RWPE1 (cell line): ENCODE results near the gene ERVH48-1.

Source experiments
- CTCF ChIA-PET: fragments of 350-600 bp; sonication (Branson Sonifier 250); formaldehyde crosslinking; extraction: SDS; loops from one replicate; lab custom pipeline; 2021; lab: Yijun Ruan, JAX
- POLR2A ChIA-PET: fragments of 400-600 bp; formaldehyde crosslinking; extraction: SDS; loops from one replicate; lab custom pipeline; 2020; ENCODE audit warnings: antibody characterized with exemption; ENCODE audit not compliant: low non-redundant PET; lab: Yijun Ruan, JAX
- DNase-seq: peaks from one replicate; pipeline ENCODE4 v3.0.0; 2012; ENCODE audit warnings: low spot score
- H3K27ac ChIP-seq: fragments of 450-650 bp; 2 replicates; pipeline ENCODE4 v1.5.1; 2017
- TF ChIP-seq, protein P1 (sequence below): fragments of 450-650 bp; conservative IDR thresholded peaks from 2 replicates; pipeline ENCODE4 v1.5.1; 2017; ENCODE audit warnings: low read depth, mild to moderate bottlenecking

The ERVH48-1 gene

DNA sequence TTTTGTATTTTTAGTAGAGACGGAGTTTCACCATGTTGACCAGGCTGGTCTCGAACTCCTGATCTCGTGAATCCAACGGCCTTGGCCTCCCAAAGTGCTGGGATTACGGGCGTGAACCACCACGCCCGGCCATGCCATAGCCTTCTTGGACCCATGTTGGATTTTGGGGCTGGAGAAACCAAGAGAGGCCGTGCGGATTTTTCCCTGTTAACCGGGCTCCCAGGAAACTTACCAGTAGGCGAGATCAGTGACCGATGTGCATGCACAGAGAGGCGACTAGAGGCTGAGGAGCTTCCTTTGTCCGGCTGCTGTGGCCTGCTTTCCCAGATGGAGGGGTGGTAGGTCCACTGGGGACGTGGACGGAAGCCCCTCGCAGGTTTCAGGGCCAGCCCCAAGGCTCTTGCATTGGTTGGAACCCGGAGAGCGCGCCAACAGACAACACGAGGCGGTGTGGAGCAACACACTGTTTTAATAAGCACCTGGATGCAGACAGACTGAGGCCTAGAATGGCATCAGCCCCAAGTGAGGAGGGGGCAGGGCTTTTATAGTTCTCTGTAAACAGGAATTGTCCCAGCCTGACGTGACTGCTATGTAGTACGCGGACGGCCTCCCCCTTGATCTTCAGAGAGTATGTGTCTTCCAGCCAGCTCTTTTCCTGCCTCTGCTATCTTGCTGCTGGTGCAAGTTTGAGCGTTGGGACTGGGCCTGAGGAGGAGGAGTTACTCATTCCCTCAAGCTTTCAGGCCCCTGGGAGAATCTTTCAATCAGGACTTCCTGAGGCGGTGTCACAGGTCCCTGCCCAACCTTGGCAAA, at the start of gene ERVH48-1:
TSS of gene ERVH48-1 (minus strand) at position 517 of the 813 bp plus-strand sequence. CDS start 6,624 bp downstream, outside the sequence.
- TF ChIP-seq, protein P1, sequence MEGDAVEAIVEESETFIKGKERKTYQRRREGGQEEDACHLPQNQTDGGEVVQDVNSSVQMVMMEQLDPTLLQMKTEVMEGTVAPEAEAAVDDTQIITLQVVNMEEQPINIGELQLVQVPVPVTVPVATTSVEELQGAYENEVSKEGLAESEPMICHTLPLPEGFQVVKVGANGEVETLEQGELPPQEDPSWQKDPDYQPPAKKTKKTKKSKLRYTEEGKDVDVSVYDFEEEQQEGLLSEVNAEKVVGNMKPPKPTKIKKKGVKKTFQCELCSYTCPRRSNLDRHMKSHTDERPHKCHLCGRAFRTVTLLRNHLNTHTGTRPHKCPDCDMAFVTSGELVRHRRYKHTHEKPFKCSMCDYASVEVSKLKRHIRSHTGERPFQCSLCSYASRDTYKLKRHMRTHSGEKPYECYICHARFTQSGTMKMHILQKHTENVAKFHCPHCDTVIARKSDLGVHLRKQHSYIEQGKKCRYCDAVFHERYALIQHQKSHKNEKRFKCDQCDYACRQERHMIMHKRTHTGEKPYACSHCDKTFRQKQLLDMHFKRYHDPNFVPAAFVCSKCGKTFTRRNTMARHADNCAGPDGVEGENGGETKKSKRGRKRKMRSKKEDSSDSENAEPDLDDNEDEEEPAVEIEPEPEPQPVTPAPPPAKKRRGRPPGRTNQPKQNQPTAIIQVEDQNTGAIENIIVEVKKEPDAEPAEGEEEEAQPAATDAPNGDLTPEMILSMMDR = no peak
- POLR2A ChIA-PET = no interaction called here
- CTCF ChIA-PET = interaction anchor here (0.7 kb wide), 1 partner anchor 9 kb away, joined by 3 read pairs; no protein-coding TSS in a partner anchor

DNA sequence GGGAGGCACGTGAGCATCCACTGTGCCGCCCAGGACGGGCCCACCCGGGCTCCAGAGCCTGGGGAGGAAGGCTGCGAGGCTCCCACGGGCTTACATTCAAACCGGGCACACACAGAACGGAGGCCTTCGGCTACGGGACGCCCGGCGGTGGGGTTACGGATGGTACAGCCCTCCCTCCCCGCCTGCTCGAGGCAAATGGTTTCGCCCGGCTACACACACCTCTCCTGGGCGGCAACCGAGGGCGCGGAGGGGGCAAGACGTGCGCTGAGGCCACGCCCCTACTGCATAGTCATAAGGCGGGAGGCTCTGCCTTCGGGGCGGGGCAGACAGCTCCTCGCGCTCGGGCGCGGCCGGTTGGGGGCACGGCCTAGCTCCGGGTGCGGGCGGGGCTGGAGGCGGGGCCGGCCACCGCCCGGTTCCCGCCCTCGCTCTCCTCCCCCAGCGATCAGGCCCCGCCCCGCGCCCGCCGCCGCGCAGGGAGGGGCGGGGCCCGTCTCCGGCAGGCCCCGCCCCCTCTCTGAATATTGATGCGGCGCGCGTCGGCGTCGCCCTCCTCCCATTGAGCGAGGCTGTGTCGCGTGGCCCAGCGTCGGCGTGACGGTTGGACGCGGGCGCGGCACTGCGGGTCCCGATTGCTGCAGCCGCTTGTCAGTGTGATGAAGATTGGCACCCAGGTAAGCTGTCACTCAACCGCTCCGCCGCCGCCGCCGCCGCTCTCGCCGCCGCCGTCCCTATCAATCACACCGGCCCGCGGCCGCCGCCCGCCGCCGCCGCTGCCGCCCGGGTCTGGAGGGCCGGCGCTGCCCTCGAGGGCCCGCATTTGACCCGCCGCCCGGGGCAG, 48.8 kb upstream of the ERVH48-1 start, which contains the start of gene PKNOX1:
TSS of gene PKNOX1 (plus strand) at position 572 of the 841 bp plus-strand sequence. CDS start 29,820 bp downstream, outside the sequence.
- ChIA-PET POLR2A (interaction anchor here (0.6 to 1.1 kb wide), 3 partner anchors 11 to 28 kb away, joined by 3 to 4 read pairs (median 3); no protein-coding TSS in a partner anchor), CTCF (no interaction called here)
- DNase-seq = peak; percentile 98
- TF ChIP-seq, protein P1 = no peak
- peak within 1 kb of the TSS; percentile 97 for H3K27ac ChIP-seq

More for the DNA sequence above, at the start of gene ERVH48-1:
- peak within 1 kb of the TSS; percentile 75 for H3K27ac ChIP-seq
- no peak for DNase-seq

DNA sequence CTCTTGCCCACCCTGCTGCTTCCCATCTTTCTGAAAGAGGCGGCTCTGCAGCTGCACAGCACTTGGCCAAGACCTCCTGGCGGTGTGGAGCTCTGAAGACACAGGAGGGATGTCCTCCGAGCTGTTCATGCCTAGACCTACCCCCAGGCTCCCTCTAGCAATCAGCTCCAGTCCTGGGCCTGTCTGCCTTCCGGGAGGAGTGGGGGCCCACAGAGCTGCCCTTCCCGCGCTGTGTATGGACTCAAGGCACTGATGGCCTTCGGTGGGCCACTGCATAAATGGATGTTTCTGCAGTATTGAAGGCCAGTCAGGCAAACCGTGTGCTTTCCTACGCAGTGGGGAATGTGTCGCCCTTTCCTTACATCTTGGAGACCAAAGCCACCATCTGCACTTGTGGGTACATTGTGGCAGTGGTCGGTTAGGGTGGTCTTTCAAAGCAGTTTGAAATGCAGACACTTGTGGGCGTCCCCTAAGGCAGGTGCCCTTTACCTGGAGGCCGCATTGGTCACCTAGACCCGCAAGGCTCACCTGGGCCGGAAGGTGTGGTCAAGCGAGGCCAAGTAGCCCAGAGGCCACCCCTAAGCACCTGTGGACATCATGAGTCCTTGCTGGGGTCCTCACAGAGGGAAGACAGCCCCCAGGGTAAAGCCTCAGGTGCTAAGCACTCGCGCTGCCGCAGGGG, 48.0 kb upstream of the ERVH48-1 start:
- H3K27ac ChIP-seq = peak overlapping the region; percentile 97
- ChIA-PET POLR2A (interaction anchor here (0.6 to 1.1 kb wide), 2 partner anchors 18 to 27 kb away, joined by 3 to 4 read pairs; no protein-coding TSS in a partner anchor), CTCF (interaction anchor here (0.7 kb wide), 1 partner anchor 779 kb away, joined by 3 read pairs; no protein-coding TSS in a partner anchor)
- no peak for DNase-seq
- TF ChIP-seq, protein P1 = no peak

DNA sequence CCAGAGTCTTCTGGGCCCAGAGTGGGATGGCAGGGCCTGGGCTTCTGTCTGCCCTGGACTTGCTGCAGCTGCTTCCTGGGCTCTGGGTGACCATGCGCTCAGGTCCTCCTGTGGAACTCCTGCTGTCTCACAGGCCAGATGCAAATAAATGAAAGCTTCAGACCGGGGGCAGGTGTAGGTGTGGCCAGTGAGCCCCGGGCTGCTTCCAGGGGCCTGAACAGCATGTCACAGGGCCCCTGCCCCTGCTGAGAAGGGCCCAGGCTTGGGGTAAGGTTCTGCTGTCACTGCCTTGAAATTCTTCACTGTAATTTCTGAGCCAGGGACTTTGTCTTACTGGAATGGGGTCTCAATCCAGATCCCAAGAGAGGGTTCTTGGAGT, 46.5 kb upstream of the ERVH48-1 start:
- H3K27ac ChIP-seq = peak overlapping the region; percentile 35; the same call in 1 of the 2 replicates
- no peak for DNase-seq
- TF ChIP-seq, protein P1 = no peak
- ChIA-PET CTCF (no interaction called here), POLR2A (interaction anchor here (0.7 kb wide), 1 partner anchor 79 kb away, joined by 3 read pairs; the partner anchor contains the start of gene NDUFV3)

DNA sequence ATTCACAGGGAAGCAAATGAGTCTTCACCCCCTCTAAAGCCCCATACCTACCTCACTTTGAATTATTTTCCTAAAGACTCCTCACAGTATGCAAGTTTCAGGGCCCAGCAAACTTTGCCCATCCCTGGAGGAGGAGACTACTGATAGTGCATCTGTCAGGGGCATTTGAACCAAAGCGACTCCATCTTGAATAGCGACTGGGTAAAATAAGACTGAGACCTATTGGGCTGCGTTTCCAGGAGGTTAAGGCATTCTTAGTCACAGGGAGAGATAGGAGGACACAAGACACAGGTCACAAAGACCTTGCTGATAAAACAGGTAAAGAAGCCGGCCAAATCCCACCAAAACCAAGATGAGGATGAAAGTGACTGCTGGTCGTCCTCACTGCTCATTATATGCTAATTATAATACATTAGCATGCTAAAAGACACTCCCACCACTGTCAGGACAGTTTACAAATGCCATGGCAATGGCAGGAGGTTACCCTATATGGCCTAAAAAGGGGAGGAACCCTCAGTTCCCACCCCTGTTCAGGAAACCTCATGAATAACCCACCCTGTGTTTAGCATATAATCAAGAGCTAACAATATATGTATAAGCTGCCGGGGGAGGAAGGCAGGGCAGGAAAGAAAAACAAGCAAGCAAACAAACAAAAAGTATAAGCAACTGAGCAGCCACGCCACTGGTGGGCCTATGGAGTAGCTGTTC, 45.7 kb upstream of the ERVH48-1 start:
- CTCF ChIA-PET = no interaction called here
- TF ChIP-seq, protein P1 = no peak
- no peak overlapping the region for H3K27ac ChIP-seq
- no peak for DNase-seq
- POLR2A ChIA-PET = no interaction called here
